Trophoblast cell (in vitro differentiated cells and primary cell): Measurements from ENCODE around the gene PCK2.

Experiments
- DNase-seq, 2 donors: peaks; one replicate each; pipeline ENCODE4 v3.0.0-alpha.2; 2016
- H2AFZ ChIP-seq: 2 replicates; pipeline ENCODE4 v1.6.1; 2013; ENCODE audit warnings: low read length, moderate library complexity, mild to moderate bottlenecking; ENCODE audit not compliant: insufficient read depth, poor library complexity
- H2AK5ac ChIP-seq: 2 replicates; pipeline ENCODE4 v1.6.1; 2013; ENCODE audit warnings: mild to moderate bottlenecking, low read length
- H2BK120ac ChIP-seq: 2 replicates; pipeline ENCODE4 v1.6.1; 2013; ENCODE audit warnings: low read length, mild to moderate bottlenecking, moderate library complexity; ENCODE audit not compliant: insufficient read depth, poor library complexity
- H2BK12ac ChIP-seq: 2 replicates; pipeline ENCODE4 v1.6.1; 2013; ENCODE audit warnings: mild to moderate bottlenecking, low read length, moderate library complexity
- H2BK5ac ChIP-seq: 2 replicates; pipeline ENCODE4 v1.6.1; 2013; ENCODE audit warnings: low read length, low read depth, moderate library complexity, mild to moderate bottlenecking; ENCODE audit not compliant: poor library complexity
- H3K14ac ChIP-seq: 2 replicates; pipeline ENCODE4 v1.6.1; 2013; ENCODE audit warnings: mild to moderate bottlenecking, low read length
- H3K18ac ChIP-seq: 2 replicates; pipeline ENCODE4 v1.6.1; 2013; ENCODE audit warnings: mild to moderate bottlenecking, low read length
- H3K23ac ChIP-seq: 2 replicates; pipeline ENCODE4 v1.6.1; 2013; ENCODE audit warnings: low read length
- H3K27ac ChIP-seq: 2 replicates; pipeline ENCODE4 v1.5.1; 2013; ENCODE audit warnings: low read depth, mild to moderate bottlenecking, inconsistent platforms, low read length, moderate library complexity
- H3K27me3 ChIP-seq: 2 replicates; pipeline ENCODE4 v1.6.1; 2013; ENCODE audit warnings: inconsistent platforms, mild to moderate bottlenecking, low read length, moderate library complexity; ENCODE audit not compliant: insufficient read depth
- H3K36me3 ChIP-seq, 2 experiments: 1 replicate in 1 of 2; 2 replicates in 1 of 2; pipeline ENCODE4 v1.6.1; 2013; ENCODE audit warnings: low read length in 2 of 2, mild to moderate bottlenecking in 2 of 2, moderate library complexity in 1 of 2; ENCODE audit not compliant: insufficient read depth in 2 of 2, control insufficient read depth in 1 of 2
- H3K4ac ChIP-seq: 2 replicates; pipeline ENCODE4 v1.6.1; 2013; ENCODE audit warnings: low read depth, mild to moderate bottlenecking, low read length, moderate library complexity
- H3K4me1 ChIP-seq, 2 experiments: 1 replicate in 1 of 2; 2 replicates in 1 of 2; pipeline ENCODE4 v1.6.1; 2013; ENCODE audit warnings: low read length in 2 of 2, mild to moderate bottlenecking in 2 of 2, moderate library complexity in 1 of 2; ENCODE audit not compliant: insufficient read depth in 2 of 2, control insufficient read depth in 1 of 2
- H3K4me2 ChIP-seq: 2 replicates; pipeline ENCODE4 v1.6.1; 2013; ENCODE audit warnings: inconsistent platforms, mild to moderate bottlenecking, low read length, moderate library complexity
- H3K4me3 ChIP-seq: 2 replicates; pipeline ENCODE4 v1.5.1; 2013; ENCODE audit warnings: mild to moderate bottlenecking, low read depth, low read length, inconsistent platforms
- H3K79me1 ChIP-seq: one replicate; pipeline ENCODE4 v1.6.1; 2013; ENCODE audit warnings: low read length
- H3K79me2 ChIP-seq: 2 replicates; pipeline ENCODE4 v1.6.1; 2013; ENCODE audit warnings: low read length, mild to moderate bottlenecking; ENCODE audit not compliant: control insufficient read depth, insufficient read depth, poor library complexity
- H3K9ac ChIP-seq: 2 replicates; pipeline ENCODE4 v1.6.1; 2013; ENCODE audit warnings: mild to moderate bottlenecking, low read length
- H3K9me3 ChIP-seq: 2 replicates; pipeline ENCODE4 v1.6.1; 2013; ENCODE audit warnings: low read depth, mild to moderate bottlenecking, control low read depth, inconsistent platforms, low read length; ENCODE audit not compliant: insufficient read depth
- H4K12ac ChIP-seq: 2 replicates; pipeline ENCODE4 v1.6.1; 2013; ENCODE audit warnings: low read depth, mild to moderate bottlenecking, low read length, moderate library complexity
- H4K8ac ChIP-seq: 2 replicates; pipeline ENCODE4 v1.6.1; 2013; ENCODE audit warnings: low read depth, mild to moderate bottlenecking, low read length, moderate library complexity
- H4K91ac ChIP-seq: one replicate; pipeline ENCODE4 v1.6.1; 2013; ENCODE audit warnings: low read depth, mild to moderate bottlenecking, low read length, moderate library complexity
- WGBS: extraction: QIAGEN DNeasy Blood & Tissue Kit; methylation state at CpG from one replicate; pipeline ENCODE4 v1.1.7; 2013; ENCODE audit warnings: missing lambda C conversion rate; ENCODE audit not compliant: insufficient read length, insufficient coverage; ENCODE audit errors: extremely low coverage; 5-methylcytosine and 5-hydroxymethylcytosine counted together

PCK2 gene

DNA sequence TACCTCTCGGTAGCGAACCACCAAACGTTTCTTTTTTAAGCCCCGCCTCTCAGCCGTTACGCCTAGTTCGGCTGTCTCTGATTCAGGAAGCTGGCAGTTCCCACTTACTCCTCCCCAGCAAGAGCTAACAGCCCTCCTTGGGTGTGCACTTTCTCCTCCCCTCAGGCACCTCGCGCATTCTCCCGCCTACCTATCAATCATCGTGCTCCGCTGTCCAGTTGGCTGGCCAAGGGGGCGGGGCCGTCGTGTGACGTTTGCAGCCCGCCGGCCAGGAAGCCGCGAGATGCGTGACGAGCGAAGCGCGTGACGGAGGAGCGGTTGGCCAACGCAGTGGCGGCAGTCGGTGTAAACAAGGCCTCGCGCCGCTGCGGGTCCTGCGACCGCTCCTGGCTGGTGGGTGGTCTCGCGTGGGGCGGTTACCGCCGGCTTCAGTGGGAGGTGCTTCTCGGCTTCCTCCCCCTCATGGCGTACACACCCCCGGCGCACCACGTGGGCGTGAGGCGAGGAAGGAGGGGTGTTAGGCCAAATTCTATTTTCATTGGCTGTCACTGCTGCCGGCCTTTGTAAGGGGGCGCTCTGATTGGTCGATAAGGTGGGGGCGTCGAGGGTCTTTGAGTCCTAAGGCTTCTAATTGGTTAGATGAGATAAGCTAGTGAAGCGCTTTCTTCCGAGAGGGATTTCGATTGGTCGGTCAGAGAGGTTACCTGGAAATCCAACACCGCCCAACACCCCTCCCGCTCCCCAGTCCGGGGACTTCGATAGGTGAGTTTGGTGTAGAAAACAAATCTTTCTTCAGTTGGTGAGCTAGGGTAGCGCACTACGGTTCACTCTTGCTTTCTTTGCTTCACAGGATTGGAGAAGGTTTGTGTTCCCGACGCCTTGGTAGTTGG, 20.7 kb downstream of the PCK2 start, which contains the start of the genes DCAF11 and NRL:
DCAF11 (plus strand) TSS at position 246 of the 890 bp plus-strand sequence. CDS start 818 bp downstream, outside the sequence.
NRL (minus strand) TSS at position 418 of the 890 bp plus-strand sequence. CDS start 32,101 bp downstream, outside the sequence.
- peak within 1 kb of the TSS; percentile 88 for H2BK120ac ChIP-seq
- H3K18ac ChIP-seq = peak within 1 kb of the TSS; percentile 94
- H3K27me3 ChIP-seq = no peaks in the 10 kb centered on the region
- H3K14ac ChIP-seq = peak within 1 kb of the TSS; percentile 97
- peak within 1 kb of the TSS; percentile 97 for H2AFZ ChIP-seq
- WGBS = no CpG with 5 or more reads among the region's 65 CpGs
- H3K4me2 ChIP-seq = peak within 1 kb of the TSS; percentile 86
- H3K27ac ChIP-seq = peak within 1 kb of the TSS; percentile 94
- peak within 1 kb of the TSS; percentile 97 for H4K12ac ChIP-seq
- H3K9me3 ChIP-seq = peaks cover 2% of the 10 kb centered on the region
- H4K91ac ChIP-seq = peak within 1 kb of the TSS; percentile 88
- peak within 1 kb of the TSS; percentile 82 for H2BK12ac ChIP-seq
- peaks cover 10% of the 10 kb centered on the region for H3K79me1 ChIP-seq
- peaks cover 14 to 25% of the 10 kb centered on the region in 2 experiments for H3K36me3 ChIP-seq
- peaks cover 3 to 9% of the 10 kb centered on the region in 2 experiments for H3K4me1 ChIP-seq
- DNase-seq = peak; percentile 99 to 100
- H3K23ac ChIP-seq = no peak within 1 kb of the TSS
- peak within 1 kb of the TSS; percentile 84 for H2BK5ac ChIP-seq
- H3K9ac ChIP-seq = peak within 1 kb of the TSS; percentile 89
- H3K4ac ChIP-seq = peak within 1 kb of the TSS; percentile 80
- H2AK5ac ChIP-seq = peak within 1 kb of the TSS; percentile 52
- peak within 1 kb of the TSS; percentile 94 for H4K8ac ChIP-seq
- H3K79me2 ChIP-seq = peaks cover 9% of the 10 kb centered on the region
- peak within 1 kb of the TSS; percentile 89 for H3K4me3 ChIP-seq

DNA sequence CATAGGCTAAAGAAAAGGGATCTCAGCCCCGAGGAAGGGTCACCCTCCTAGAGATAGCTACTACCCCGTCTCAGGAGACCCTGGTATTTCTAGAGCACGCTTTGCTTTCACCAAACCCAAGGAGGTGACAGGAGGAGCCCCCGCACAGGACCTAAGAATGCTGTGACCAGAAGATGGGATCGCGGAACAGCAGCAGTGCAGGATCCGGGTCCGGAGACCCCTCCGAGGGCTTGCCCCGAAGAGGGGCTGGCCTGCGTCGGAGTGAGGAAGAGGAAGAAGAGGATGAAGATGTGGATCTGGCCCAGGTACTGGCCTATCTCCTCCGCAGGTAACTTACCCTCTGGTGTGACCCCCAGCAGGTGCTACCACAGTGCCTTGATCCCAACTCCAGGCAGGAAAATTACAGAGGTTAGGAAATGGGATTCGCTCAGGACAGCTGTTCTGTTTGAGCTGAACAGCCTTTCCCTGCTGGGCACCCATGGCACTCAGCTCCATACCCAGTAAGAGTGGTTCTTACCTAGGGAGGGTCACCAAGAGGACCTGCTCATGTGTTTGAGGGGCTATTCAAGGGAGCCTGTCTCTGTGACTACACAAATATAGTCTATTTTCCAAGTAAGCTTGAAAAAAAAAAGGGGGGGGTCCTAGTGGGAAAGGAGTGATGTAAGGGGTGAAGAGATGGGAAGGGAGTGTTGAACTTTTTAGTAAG, 21.5 kb downstream of the PCK2 start:
- H3K4me3 ChIP-seq = peak overlapping the region; percentile 74
- H3K9ac ChIP-seq = peak overlapping the region; percentile 61
- H3K79me2 ChIP-seq = peaks cover 9% of the 10 kb centered on the region
- peaks cover 18 to 28% of the 10 kb centered on the region in 2 experiments for H3K36me3 ChIP-seq
- no peak overlapping the region for H3K23ac ChIP-seq
- peak overlapping the region; percentile 29 for H2BK120ac ChIP-seq
- H3K4ac ChIP-seq = peak overlapping the region; percentile 45
- peak overlapping the region; percentile 33 for H3K14ac ChIP-seq
- DNase-seq = no peak
- no peaks in the 10 kb centered on the region for H3K27me3 ChIP-seq
- peak overlapping the region; percentile 49 for H4K91ac ChIP-seq
- peak overlapping the region; percentile 49 for H4K12ac ChIP-seq
- peak overlapping the region; percentile 18 for H2BK5ac ChIP-seq
- peak overlapping the region; percentile 20 for H3K18ac ChIP-seq
- no CpG with 5 or more reads among the region's 14 CpGs for WGBS
- H3K4me1 ChIP-seq = peaks cover 3 to 9% of the 10 kb centered on the region in 2 experiments
- H4K8ac ChIP-seq = peak overlapping the region; percentile 63
- no peak overlapping the region for H2AK5ac ChIP-seq
- H3K27ac ChIP-seq = peak overlapping the region; percentile 20
- peak overlapping the region; percentile 51 for H2AFZ ChIP-seq
- H3K9me3 ChIP-seq = peaks cover 2% of the 10 kb centered on the region
- no peak overlapping the region for H2BK12ac ChIP-seq
- H3K79me1 ChIP-seq = peaks cover 10% of the 10 kb centered on the region
- peak overlapping the region; percentile 86 for H3K4me2 ChIP-seq

DNA sequence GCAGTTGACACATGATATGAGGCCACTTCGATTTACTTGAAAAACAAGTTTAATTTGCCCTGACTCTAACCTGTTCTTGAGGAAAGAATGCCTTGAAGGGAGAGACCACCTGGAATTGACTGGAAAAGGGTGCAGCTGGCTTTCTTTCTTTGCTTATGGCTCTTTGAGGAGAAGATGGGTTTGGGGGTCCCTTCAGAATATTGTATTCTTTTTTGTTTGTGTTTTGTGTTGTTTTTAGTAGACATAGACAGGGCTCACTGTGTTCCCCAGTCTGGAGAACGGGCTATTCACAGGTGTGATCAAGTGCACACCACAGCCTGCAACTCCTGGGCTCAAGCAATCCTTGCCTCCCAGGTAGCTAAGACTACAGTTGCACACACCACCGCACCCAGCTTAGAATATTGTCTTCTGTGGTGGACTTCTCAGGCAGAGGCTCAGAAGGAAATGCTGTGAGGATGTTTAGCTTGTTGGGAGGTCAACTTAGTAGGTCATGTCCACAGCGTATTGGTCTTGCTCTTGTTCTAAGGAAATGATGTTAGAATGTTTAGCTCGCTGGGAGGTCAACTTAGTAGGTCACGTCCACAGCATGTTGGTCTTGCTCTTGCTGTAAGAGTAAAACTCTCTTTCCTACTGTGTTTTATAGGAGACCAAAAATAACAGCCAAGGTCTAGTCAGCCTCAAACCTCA, 22.2 kb downstream of the PCK2 start:
- Histone ChIP-seq H4K91ac (no peak overlapping the region), H2AFZ (no peak overlapping the region), H3K4me2 (peak overlapping the region; percentile 86), H2BK12ac (no peak overlapping the region), H3K36me3 (peaks cover 24 to 35% of the 10 kb centered on the region in 2 experiments), H3K9ac (no peak overlapping the region), H4K8ac (no peak overlapping the region), H3K18ac (no peak overlapping the region), H3K14ac (no peak overlapping the region), H3K79me1 (peaks cover 10% of the 10 kb centered on the region), H3K27me3 (no peaks in the 10 kb centered on the region), H3K9me3 (peaks cover 2% of the 10 kb centered on the region), H2BK120ac (no peak overlapping the region), H4K12ac (no peak overlapping the region), H3K4me1 (peaks cover 3 to 9% of the 10 kb centered on the region in 2 experiments), H3K23ac (no peak overlapping the region), H2AK5ac (no peak overlapping the region), H3K27ac (no peak overlapping the region), H3K4ac (no peak overlapping the region), H3K4me3 (no peak overlapping the region), H3K79me2 (peaks cover 9% of the 10 kb centered on the region), H2BK5ac (no peak overlapping the region)
- no peak for DNase-seq
- WGBS = no CpG with 5 or more reads among the region's 6 CpGs

DNA sequence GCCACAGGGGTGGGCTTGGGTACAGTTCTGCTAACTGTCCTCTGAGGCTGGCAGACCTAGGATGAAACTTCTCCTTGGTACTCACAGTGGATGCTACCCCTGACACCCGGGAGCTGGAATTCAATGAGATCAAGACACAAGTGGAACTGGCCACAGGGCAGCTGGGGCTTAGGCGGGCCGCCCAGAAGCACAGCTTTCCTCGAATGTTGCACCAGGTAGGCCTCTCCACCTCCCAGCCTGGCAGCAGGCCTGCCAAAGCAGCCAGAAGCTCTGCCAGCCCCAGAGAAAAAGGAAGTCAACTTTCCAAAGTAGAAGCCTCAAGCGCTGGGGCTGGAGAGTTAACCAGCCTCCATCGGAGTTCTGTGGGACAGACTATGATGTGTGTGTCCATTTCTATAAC, 23.1 kb downstream of the PCK2 start:
- Histone ChIP-seq H3K9ac (no peak overlapping the region), H3K4me1 (peaks cover 3 to 9% of the 10 kb centered on the region in 2 experiments), H3K4me3 (no peak overlapping the region), H4K12ac (no peak overlapping the region), H2AFZ (no peak overlapping the region), H3K36me3 (peaks cover 28 to 42% of the 10 kb centered on the region in 2 experiments), H3K79me1 (peaks cover 10% of the 10 kb centered on the region), H4K91ac (no peak overlapping the region), H3K79me2 (peaks cover 9% of the 10 kb centered on the region), H3K4me2 (no peak overlapping the region), H4K8ac (no peak overlapping the region), H2BK5ac (no peak overlapping the region), H2BK12ac (no peak overlapping the region), H3K18ac (no peak overlapping the region), H3K9me3 (peaks cover 2% of the 10 kb centered on the region), H3K14ac (no peak overlapping the region), H3K27ac (no peak overlapping the region), H2BK120ac (no peak overlapping the region), H3K27me3 (no peaks in the 10 kb centered on the region), H3K4ac (no peak overlapping the region), H2AK5ac (no peak overlapping the region), H3K23ac (no peak overlapping the region)
- no peak for DNase-seq
- no CpG with 5 or more reads among the region's 6 CpGs for WGBS
